ENCODE measurements around the gene SH2D2A.

DNA sequence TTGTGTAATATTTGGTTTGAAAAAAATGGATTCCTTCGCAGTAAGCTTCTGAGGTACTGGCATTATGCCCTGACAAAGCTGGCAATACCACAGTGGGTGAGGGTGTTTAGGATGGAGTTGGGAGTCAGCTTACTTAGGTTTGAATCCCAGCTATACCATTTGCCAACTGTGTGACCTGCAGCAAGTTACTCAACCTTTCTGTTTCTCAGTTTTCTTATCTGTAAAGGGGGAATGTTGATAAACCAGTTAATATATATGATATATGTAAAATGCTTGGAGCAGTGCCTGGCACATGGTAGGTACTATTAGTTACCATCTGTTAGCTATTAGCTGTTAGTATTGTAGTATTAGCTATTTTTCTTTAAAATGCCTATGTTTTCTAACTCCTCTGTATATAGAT is 60.3 kb downstream of the SH2D2A start:
- TF ChIP-seq POLR2AphosphoS5 (IDR thresholded peaks at IDR 0.05): no peak
- TF ChIP-seq, protein P1, sequence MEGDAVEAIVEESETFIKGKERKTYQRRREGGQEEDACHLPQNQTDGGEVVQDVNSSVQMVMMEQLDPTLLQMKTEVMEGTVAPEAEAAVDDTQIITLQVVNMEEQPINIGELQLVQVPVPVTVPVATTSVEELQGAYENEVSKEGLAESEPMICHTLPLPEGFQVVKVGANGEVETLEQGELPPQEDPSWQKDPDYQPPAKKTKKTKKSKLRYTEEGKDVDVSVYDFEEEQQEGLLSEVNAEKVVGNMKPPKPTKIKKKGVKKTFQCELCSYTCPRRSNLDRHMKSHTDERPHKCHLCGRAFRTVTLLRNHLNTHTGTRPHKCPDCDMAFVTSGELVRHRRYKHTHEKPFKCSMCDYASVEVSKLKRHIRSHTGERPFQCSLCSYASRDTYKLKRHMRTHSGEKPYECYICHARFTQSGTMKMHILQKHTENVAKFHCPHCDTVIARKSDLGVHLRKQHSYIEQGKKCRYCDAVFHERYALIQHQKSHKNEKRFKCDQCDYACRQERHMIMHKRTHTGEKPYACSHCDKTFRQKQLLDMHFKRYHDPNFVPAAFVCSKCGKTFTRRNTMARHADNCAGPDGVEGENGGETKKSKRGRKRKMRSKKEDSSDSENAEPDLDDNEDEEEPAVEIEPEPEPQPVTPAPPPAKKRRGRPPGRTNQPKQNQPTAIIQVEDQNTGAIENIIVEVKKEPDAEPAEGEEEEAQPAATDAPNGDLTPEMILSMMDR (IDR thresholded peaks at IDR 0.05): no peak
- TF ChIP-seq POLR2A (IDR thresholded peaks at IDR 0.05): no peak
